ENCODE measurements around the gene CD160.
"Not testable (repeated sequence)": the region's sequence is repeated elsewhere in the genome, so short reads cannot be mapped to it uniquely, and the experiment has no call there.

CD160 gene

DNA sequence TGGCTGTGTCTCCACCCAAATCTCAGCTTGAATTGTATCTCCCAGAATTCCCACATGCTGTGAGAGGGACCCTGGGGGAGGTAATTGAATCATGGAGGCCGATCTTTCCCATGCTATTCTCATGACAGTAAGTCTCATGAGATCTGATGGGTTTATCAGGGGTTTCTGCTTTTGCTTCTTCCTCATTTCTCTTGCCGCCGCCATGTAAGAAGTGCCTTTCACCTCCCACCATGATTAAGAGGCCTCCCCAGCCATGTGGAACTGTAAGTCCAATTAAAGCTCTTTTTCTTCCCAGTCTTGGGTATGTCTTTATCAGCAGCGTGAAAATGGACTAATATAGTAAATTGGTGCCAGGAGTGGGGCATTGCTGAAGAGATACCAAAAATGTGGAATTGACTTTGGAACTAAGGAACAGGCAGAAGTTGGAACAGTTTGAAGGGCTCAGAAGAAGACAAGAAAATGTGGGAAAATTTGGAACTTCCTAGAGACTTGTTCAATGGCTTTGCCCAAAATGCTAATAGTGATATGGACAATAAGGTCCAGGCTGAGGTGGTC, 41.2 kb downstream of the CD160 start:
- H3K9ac ChIP-seq (ENCODE audit: low read length in 2 of 2); H3K27me3 ChIP-seq (ENCODE audit: control insufficient read depth in 1 of 2, insufficient read depth in 2 of 2, low read length in 2 of 2); H3K9me3 ChIP-seq (ENCODE audit: control insufficient read depth in 2 of 2, low read length in 2 of 2); H3K4me3 ChIP-seq (ENCODE audit: low read length in 2 of 2); H3K4me1 ChIP-seq (ENCODE audit: control insufficient read depth, insufficient read depth, low read length); H3K36me3 ChIP-seq (ENCODE audit: control insufficient read depth in 2 of 2, insufficient read depth in 2 of 2, low read length in 2 of 2); H3K27ac ChIP-seq (ENCODE audit: low read length): not testable (repeated sequence)

DNA sequence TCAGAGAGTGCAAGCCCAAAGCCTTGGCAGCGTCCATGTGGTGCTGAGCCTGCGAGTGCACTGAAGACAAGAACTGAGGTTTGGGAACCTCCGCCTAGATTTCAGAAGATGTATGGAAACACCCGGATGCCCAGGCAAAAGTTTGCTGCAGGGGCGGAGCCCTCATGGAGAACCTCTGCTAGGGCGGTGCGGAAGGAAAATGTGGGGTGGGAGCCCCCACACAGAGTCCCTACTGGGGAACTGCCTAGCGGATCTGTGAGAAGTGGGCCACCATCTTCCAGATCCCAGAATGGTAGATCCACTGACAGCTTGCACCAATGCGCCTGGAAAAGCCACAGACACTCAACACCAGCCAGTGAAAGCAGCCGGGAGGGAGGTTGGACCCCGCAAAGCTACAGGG, 42.2 kb downstream of the CD160 start:
- not testable (repeated sequence) for H3K36me3 ChIP-seq (ENCODE audit: control insufficient read depth in 2 of 2, insufficient read depth in 2 of 2, low read length in 2 of 2); H3K4me1 ChIP-seq (ENCODE audit: control insufficient read depth, insufficient read depth, low read length); H3K4me3 ChIP-seq (ENCODE audit: low read length in 2 of 2); H3K27me3 ChIP-seq (ENCODE audit: control insufficient read depth in 1 of 2, insufficient read depth in 2 of 2, low read length in 2 of 2); H3K9me3 ChIP-seq (ENCODE audit: control insufficient read depth in 2 of 2, low read length in 2 of 2); H3K27ac ChIP-seq (ENCODE audit: low read length); H3K9ac ChIP-seq (ENCODE audit: low read length in 2 of 2)

DNA sequence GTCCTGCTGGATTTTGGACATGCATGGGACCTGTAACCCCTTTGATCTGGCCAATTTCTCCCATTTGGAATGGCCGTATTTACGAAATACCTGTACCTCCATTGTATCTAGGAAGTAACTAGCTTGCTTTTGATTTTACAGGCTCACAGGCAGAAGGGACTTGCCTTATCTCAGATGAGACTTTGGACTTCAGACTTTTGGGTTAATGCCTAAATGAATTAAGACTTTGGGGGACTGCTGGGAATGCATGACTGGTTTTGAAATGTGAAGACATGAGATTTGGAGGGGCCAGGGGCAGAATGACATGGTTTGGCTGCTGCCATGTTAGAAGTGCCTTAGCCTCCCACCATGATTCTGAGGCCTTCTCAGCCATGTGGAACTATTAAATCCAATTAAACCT, 42.7 kb downstream of the CD160 start:
- H3K4me3 ChIP-seq (ENCODE audit: low read length in 2 of 2); H3K27ac ChIP-seq (ENCODE audit: low read length); H3K9ac ChIP-seq (ENCODE audit: low read length in 2 of 2); H3K27me3 ChIP-seq (ENCODE audit: control insufficient read depth in 1 of 2, insufficient read depth in 2 of 2, low read length in 2 of 2); H3K4me1 ChIP-seq (ENCODE audit: control insufficient read depth, insufficient read depth, low read length); H3K36me3 ChIP-seq (ENCODE audit: control insufficient read depth in 2 of 2, insufficient read depth in 2 of 2, low read length in 2 of 2); H3K9me3 ChIP-seq (ENCODE audit: control insufficient read depth in 2 of 2, low read length in 2 of 2): not testable (repeated sequence)

DNA sequence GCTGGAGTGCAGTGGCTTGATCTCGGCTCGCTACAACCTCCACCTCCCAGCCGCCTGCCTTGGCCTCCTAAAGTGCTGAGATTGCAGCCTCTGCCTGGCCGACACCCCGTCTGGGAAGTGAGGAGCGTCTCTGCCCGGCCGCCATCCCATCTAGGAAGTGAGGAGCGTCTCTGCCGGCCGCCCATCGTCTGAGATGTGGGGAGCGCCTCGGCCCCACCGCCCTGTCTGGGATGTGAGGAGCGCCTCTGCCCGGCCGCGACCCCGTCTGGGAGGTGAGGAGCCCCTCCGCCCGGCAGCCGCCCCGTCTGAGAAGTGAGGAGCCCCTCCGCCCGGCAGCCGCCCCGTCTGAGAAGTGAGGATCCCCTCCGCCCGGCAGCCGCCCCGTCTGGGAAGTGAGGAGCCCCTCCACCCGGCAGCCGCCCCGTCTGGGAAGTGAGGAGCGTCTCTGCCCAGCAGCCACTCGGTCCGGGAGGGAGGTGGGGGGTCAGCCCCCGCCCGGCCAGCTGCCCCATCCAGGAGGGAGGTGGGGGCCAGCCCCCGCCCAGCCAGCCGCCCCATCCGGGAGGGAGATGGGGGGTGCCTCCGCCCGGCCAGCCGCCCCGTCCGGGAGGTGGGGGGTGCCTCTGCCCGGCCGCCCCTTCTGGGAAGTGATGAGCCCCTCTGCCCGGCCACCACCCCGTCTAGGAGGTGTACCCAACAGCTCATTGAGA, 45.1 kb downstream of the CD160 start:
- not testable (repeated sequence) for H3K9me3 ChIP-seq (ENCODE audit: control insufficient read depth in 2 of 2, low read length in 2 of 2); H3K36me3 ChIP-seq (ENCODE audit: control insufficient read depth in 2 of 2, insufficient read depth in 2 of 2, low read length in 2 of 2); H3K4me3 ChIP-seq (ENCODE audit: low read length in 2 of 2); H3K27me3 ChIP-seq (ENCODE audit: control insufficient read depth in 1 of 2, insufficient read depth in 2 of 2, low read length in 2 of 2); H3K4me1 ChIP-seq (ENCODE audit: control insufficient read depth, insufficient read depth, low read length); H3K27ac ChIP-seq (ENCODE audit: low read length); H3K9ac ChIP-seq (ENCODE audit: low read length in 2 of 2)

DNA sequence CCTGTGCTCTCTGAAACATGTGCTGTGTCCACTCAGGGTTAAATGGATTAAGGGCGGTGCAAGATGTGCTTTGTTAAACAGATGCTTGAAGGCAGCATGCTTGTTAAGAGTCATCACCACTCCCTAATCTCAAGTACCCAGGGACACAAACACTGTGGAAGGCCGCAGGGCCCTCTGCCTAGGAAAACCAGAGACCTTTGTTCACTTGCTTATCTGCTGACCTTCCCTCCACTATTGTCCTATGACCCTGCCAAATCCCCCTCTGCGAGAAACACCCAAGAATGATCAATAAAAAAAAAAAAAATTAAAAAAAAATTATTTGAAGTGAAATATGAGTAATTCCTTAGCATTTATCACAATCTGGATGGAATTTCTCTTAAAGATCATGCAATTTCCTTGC, 45.8 kb downstream of the CD160 start:
- H3K9me3 ChIP-seq (ENCODE audit: control insufficient read depth in 2 of 2, low read length in 2 of 2); H3K9ac ChIP-seq (ENCODE audit: low read length in 2 of 2); H3K36me3 ChIP-seq (ENCODE audit: control insufficient read depth in 2 of 2, insufficient read depth in 2 of 2, low read length in 2 of 2); H3K4me3 ChIP-seq (ENCODE audit: low read length in 2 of 2); H3K27ac ChIP-seq (ENCODE audit: low read length); H3K4me1 ChIP-seq (ENCODE audit: control insufficient read depth, insufficient read depth, low read length); H3K27me3 ChIP-seq (ENCODE audit: control insufficient read depth in 1 of 2, insufficient read depth in 2 of 2, low read length in 2 of 2): not testable (repeated sequence)

DNA sequence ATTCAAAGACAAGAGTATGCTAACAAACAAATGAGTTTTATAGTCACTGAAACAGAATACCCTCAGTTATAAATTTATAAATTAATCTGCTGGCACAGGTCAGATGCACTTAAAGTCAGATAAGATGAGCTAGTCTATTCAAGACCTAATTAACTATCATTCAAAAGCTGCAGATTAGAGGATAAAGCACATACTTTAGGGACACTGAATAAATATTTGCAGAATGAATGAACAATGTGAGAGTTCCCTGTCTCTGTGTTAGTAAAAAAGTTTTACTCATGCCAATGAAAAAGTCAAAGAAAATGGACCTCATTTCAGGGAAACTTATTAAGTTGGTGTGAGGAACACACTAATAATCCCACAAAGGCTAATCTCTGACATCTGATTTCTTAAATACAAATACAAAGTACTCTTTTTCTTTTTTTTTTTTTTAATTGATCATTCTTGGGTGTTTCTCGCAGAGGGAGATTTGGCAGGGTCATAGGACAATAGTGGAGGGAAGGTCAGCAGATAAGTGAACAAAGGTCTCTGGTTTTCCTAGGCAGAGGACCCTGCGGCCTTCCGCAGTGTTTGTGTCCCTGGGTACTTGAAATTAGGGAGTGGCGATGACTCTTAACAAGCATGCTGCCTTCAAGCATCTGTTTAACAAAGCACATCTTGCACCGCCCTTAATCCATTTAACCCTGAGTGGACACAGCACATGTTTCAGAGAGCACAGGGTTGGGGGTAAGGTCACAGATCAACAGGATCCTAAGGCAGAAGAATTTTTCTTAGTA, 46.5 kb downstream of the CD160 start:
- not testable (repeated sequence) for H3K4me1 ChIP-seq (ENCODE audit: control insufficient read depth, insufficient read depth, low read length); H3K27ac ChIP-seq (ENCODE audit: low read length); H3K36me3 ChIP-seq (ENCODE audit: control insufficient read depth in 2 of 2, insufficient read depth in 2 of 2, low read length in 2 of 2); H3K27me3 ChIP-seq (ENCODE audit: control insufficient read depth in 1 of 2, insufficient read depth in 2 of 2, low read length in 2 of 2); H3K9ac ChIP-seq (ENCODE audit: low read length in 2 of 2); H3K9me3 ChIP-seq (ENCODE audit: control insufficient read depth in 2 of 2, low read length in 2 of 2); H3K4me3 ChIP-seq (ENCODE audit: low read length in 2 of 2)

DNA sequence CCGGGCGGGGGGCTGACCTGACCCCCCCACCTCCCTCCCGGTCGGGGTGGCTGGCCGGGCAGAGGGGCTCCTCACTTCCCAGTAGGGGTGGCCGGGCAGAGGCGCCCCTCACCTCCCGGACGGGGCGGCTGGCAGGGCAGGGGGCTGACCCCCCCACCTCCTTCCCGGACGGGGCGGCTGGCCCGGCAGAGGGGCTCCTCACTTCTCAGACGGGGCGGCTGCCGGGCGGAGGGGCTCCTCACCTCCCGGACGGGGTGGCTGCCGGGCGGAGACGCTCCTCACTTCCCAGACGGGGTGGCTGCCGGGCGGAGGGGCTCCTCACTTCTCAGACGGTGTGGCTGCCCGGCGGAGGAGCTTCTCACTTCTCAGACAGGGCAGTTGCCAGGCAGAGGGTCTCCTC, 47.6 kb downstream of the CD160 start:
- H3K4me3 ChIP-seq (ENCODE audit: low read length in 2 of 2); H3K36me3 ChIP-seq (ENCODE audit: control insufficient read depth in 2 of 2, insufficient read depth in 2 of 2, low read length in 2 of 2); H3K9me3 ChIP-seq (ENCODE audit: control insufficient read depth in 2 of 2, low read length in 2 of 2); H3K27me3 ChIP-seq (ENCODE audit: control insufficient read depth in 1 of 2, insufficient read depth in 2 of 2, low read length in 2 of 2); H3K4me1 ChIP-seq (ENCODE audit: control insufficient read depth, insufficient read depth, low read length); H3K27ac ChIP-seq (ENCODE audit: low read length); H3K9ac ChIP-seq (ENCODE audit: low read length in 2 of 2): not testable (repeated sequence)

DNA sequence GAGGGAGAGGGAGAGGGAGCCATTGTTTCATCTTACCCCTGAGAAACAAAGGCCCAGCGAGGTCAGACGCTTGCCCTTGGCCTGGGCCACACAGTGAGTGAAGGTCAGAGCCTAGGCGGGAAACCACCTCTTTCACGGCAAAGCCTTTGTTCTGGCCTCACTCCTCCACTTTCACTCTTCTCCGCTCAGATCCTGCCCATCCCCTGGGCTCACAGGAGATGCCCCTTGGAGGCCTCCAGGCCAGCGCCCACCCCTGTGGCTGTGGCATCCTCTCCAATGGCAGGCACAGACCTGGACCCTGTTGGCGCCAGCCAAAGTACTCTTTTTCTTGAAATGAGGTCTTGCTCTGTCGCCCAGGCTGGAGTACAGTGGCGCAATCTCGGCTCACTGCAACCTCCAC, 48.7 kb downstream of the CD160 start:
- not testable (repeated sequence) for H3K27me3 ChIP-seq (ENCODE audit: control insufficient read depth in 1 of 2, insufficient read depth in 2 of 2, low read length in 2 of 2); H3K9me3 ChIP-seq (ENCODE audit: control insufficient read depth in 2 of 2, low read length in 2 of 2); H3K9ac ChIP-seq (ENCODE audit: low read length in 2 of 2)

DNA sequence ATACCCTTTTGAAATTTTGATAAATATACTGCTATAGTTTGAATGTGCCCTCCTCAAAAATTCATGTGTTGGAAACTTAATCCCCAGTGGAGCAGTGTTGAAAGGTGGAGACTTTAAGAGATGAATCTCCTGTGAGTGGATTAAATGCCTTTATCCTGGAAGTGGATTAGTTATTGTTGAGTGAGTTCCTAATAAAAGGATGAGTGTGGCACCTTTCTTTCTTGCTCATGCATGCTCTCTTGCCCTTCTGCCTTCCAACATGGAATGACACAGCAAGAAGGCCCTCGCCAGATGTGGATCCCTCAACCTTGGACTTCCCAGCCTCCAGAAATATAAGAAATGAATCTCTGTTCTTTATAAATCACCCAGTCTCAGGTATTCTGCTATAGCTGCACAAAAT, 51.8 kb downstream of the CD160 start:
- no peak overlapping the region for H3K27ac ChIP-seq (ENCODE audit: low read length)
- no peak overlapping the region for H3K9ac ChIP-seq (ENCODE audit: low read length in 2 of 2)
- no peaks in the 10 kb centered on the region for H3K27me3 ChIP-seq (ENCODE audit: control insufficient read depth in 1 of 2, insufficient read depth in 2 of 2, low read length in 2 of 2)
- H3K9me3 ChIP-seq (ENCODE audit: control insufficient read depth in 2 of 2, low read length in 2 of 2), result no peaks in the 10 kb centered on the region
- peaks cover 4 to 9% of the 10 kb centered on the region in 2 donors for H3K36me3 ChIP-seq (ENCODE audit: control insufficient read depth in 2 of 2, insufficient read depth in 2 of 2, low read length in 2 of 2)
- H3K4me3 ChIP-seq (ENCODE audit: low read length in 2 of 2), result no peak overlapping the region
- H3K4me1 ChIP-seq (ENCODE audit: control insufficient read depth, insufficient read depth, low read length), result no peaks in the 10 kb centered on the region

More for the DNA sequence above, 48.7 kb downstream of the CD160 start:
- not testable (repeated sequence) for H3K4me3 ChIP-seq (ENCODE audit: low read length in 2 of 2); H3K4me1 ChIP-seq (ENCODE audit: control insufficient read depth, insufficient read depth, low read length); H3K27ac ChIP-seq (ENCODE audit: low read length); H3K36me3 ChIP-seq (ENCODE audit: control insufficient read depth in 2 of 2, insufficient read depth in 2 of 2, low read length in 2 of 2)

DNA sequence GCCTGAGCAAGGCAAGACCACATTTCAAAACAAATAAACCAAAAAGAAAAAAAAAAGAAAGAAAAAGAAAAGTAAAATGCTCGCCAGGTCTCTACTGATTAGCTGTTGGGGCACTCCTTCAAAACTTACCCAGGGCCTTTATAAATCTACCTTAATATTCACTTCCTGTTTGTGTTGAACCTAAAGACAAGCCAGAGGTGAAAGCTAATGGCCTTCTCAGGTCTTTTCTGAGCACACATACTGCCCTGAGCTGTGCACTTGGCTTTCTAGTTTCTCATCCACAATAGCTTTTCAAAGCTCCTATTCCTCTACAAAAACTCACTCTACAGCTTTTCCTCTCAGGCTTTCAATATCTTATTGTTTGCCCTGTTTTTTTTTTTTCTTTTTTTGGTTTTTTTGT, 54.1 kb downstream of the CD160 start:
- Histone ChIP-seq H3K9me3 (ENCODE audit: control insufficient read depth in 2 of 2, low read length in 2 of 2) (no peaks in the 10 kb centered on the region), H3K36me3 (ENCODE audit: control insufficient read depth in 2 of 2, insufficient read depth in 2 of 2, low read length in 2 of 2) (peaks cover 4 to 9% of the 10 kb centered on the region in 2 donors), H3K9ac (ENCODE audit: low read length in 2 of 2) (no peak overlapping the region), H3K4me1 (ENCODE audit: control insufficient read depth, insufficient read depth, low read length) (no peaks in the 10 kb centered on the region), H3K4me3 (ENCODE audit: low read length in 2 of 2) (no peak overlapping the region), H3K27me3 (ENCODE audit: control insufficient read depth in 1 of 2, insufficient read depth in 2 of 2, low read length in 2 of 2) (no peaks in the 10 kb centered on the region), H3K27ac (ENCODE audit: low read length) (no peak overlapping the region)
